GM12872 (cell line): ENCODE measurements around the gene OR10AD1.

Source experiments
- TF ChIP-seq, protein P1 (sequence below): IDR thresholded peaks from 3 replicates; pipeline ENCODE4 v1.5.1; 2011; ENCODE audit warnings: low read depth, mild to moderate bottlenecking, low read length, moderate library complexity; ENCODE audit not compliant: insufficient read depth

The OR10AD1 gene

DNA sequence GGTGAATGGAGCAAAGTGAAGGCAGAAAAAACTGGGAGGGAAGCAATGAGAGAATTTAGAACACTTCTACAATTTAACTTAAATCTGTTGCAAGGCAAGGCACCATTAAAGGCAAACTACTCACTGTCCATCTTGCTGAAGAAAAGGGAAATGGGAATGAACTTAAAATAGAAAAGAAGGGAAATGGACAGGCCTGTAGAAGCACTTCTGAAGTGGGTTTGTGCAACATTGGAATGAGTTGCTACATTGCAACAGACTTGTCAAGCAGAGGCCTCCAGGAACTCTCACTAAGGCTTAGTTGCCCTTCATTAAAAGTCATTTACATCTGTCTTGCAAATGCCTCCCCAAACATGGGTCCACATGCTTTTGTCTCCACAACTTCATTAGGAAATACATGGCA, 13.7 kb upstream of the OR10AD1 start:
- TF ChIP-seq, protein P1, sequence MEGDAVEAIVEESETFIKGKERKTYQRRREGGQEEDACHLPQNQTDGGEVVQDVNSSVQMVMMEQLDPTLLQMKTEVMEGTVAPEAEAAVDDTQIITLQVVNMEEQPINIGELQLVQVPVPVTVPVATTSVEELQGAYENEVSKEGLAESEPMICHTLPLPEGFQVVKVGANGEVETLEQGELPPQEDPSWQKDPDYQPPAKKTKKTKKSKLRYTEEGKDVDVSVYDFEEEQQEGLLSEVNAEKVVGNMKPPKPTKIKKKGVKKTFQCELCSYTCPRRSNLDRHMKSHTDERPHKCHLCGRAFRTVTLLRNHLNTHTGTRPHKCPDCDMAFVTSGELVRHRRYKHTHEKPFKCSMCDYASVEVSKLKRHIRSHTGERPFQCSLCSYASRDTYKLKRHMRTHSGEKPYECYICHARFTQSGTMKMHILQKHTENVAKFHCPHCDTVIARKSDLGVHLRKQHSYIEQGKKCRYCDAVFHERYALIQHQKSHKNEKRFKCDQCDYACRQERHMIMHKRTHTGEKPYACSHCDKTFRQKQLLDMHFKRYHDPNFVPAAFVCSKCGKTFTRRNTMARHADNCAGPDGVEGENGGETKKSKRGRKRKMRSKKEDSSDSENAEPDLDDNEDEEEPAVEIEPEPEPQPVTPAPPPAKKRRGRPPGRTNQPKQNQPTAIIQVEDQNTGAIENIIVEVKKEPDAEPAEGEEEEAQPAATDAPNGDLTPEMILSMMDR = no peak

DNA sequence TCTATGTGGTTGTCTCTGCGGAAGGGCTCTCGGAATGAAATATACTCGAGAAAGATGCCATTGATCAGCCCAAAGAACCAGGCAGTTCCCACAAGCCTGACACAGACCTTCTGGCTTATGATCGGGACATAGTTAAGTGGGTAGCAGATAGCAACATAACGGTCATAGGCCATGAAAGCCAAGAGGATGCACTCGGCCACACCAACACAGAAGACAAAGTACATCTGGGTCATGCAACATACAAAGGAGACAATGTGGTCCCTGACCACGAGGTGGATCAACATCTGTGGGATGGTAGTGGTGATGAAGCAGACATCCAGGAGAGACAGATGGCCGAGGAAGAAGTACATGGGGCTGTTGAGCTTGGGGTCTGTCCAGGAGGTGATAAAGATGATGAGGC, 326 bp downstream of the OR10AD1 start:
- TF ChIP-seq, protein P1 = no peak

- TF ChIP-seq, protein P1 = no peak
Observed at GRCh38 chr12:48201516-48201915, 1.6 kb downstream of the OR10AD1 start.

DNA sequence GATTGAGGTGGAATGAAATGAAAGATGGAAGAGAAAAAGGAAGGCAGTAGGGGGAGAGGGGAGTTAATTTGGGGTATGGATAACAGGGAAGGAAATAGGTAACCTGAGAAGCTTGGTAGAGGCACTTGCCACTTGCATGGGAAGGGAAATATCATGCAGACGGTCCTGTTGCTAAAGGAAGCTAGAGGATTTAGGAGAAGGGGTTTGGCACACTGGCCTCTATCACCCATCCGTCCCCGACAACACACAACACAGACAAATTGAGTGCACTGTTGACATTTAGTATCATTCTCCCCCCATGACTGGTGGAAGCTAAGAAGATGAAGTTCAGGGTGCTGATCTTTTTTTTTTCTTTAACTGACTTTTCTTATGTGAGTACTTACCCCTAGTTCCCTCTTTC, 2.0 kb downstream of the OR10AD1 start:
- TF ChIP-seq, protein P1 = no peak

DNA sequence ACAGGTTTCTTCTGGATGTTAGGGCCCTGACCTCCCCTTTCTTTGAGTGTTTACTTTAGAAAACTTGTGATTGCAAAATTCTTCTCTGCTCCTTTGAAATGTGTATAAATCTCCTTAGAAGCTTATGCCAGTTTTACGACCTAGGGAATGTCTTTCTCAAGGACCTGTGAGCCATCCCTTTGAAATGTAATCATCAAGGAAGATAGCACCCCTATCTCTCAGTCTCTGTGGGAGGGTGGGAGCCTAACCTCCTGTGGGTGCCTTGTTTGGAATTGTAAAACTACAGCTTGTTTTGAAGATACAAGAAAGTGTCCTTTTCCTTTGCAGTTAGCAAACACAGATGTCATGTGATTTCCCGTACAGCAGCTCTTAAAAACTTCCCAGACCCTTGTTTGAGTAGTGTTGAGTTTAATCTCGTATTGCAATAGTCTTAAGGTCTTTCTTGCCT, 3.3 kb downstream of the OR10AD1 start:
- TF ChIP-seq, protein P1 = no peak

DNA sequence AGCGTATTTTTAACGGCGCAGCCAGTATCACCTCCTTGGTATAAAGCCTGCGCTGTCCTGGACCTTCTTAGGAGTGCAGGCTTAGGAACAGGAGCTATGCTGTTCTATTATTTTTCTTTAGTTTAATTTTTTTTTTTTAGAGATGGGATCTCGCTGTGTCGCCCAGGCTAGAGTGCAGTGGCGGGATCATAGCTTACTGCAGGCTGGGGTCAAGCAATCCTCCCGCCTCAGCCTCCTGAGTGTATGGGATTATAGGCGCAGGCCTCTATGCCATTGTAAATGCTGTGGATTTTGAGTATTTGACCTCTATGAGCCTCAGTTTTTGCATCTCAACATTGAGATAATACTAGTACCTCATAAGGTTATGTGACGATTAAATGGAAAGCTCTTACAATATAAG, 4.1 kb downstream of the OR10AD1 start:
- TF ChIP-seq, protein P1 = no peak

- TF ChIP-seq, protein P1 = no peak
Observed at GRCh38 chr12:48198672-48198971, 4.5 kb downstream of the OR10AD1 start.
